Measurements from ENCODE around the gene ZNF587B.
"Not testable (repeated sequence)": the region's sequence is repeated elsewhere in the genome, so short reads cannot be mapped to it uniquely, and the experiment has no call there.

The ZNF587B gene

GRCh38 chr19:57818378-57818777 lies 11.7 kb upstream of the ZNF587B start:
- no peak for DNase-seq (ENCODE audit: low read depth, low spot score)

- DNase-seq (ENCODE audit: low read depth, low spot score) = peak; percentile 68
Measured at GRCh38 chr19:57819475-57820148, 10.5 kb upstream of the ZNF587B start.

GRCh38 chr19:57820599-57820998 lies 9.5 kb upstream of the ZNF587B start:
- DNase-seq (ENCODE audit: low read depth, low spot score) = no peak

GRCh38 chr19:57821095-57821494 lies 9.0 kb upstream of the ZNF587B start:
- not testable (repeated sequence) for DNase-seq (ENCODE audit: low read depth, low spot score)

- DNase-seq (ENCODE audit: low read depth, low spot score) = not testable (repeated sequence)
Measured at GRCh38 chr19:57821501-57821900, 8.6 kb upstream of the ZNF587B start.

GRCh38 chr19:57823155-57823554 lies 6.9 kb upstream of the ZNF587B start:
- not testable (repeated sequence) for DNase-seq (ENCODE audit: low read depth, low spot score)

- DNase-seq (ENCODE audit: low read depth, low spot score) = not testable (repeated sequence)
Measured at GRCh38 chr19:57823608-57824007, 6.5 kb upstream of the ZNF587B start.

- DNase-seq (ENCODE audit: low read depth, low spot score) = no peak
Measured at GRCh38 chr19:57825511-57825910, 4.6 kb upstream of the ZNF587B start.

- DNase-seq (ENCODE audit: low read depth, low spot score) = no peak
Measured at GRCh38 chr19:57829316-57829715, 783 bp upstream of the ZNF587B start.

- DNase-seq (ENCODE audit: low read depth, low spot score) = not testable (repeated sequence)
Measured at GRCh38 chr19:57836991-57837390, 6.9 kb downstream of the ZNF587B start.

GRCh38 chr19:57838622-57839191 lies 8.6 kb downstream of the ZNF587B start:
- not testable (repeated sequence) for DNase-seq (ENCODE audit: low read depth, low spot score)

- no peak for DNase-seq (ENCODE audit: low read depth, low spot score)
Measured at GRCh38 chr19:57841122-57841763, 11.1 kb downstream of the ZNF587B start.

GRCh38 chr19:57847164-57847563 lies 17.1 kb downstream of the ZNF587B start:
- not testable (repeated sequence) for DNase-seq (ENCODE audit: low read depth, low spot score)

GRCh38 chr19:57849162-57849665 lies 19.1 kb downstream of the ZNF587B start:
- not testable (repeated sequence) for DNase-seq (ENCODE audit: low read depth, low spot score)

GRCh38 chr19:57849666-57850473 lies 19.8 kb downstream of the ZNF587B start, which contains the start of gene ZNF587:
Gene ZNF587, plus strand, starts transcription at chr19:57849859. Its CDS starts 180 bp downstream, at chr19:57850039.
- DNase-seq (ENCODE audit: low read depth, low spot score) = peak; percentile 63

- no peak for DNase-seq (ENCODE audit: low read depth, low spot score)
Measured at GRCh38 chr19:57850553-57851017, 20.5 kb downstream of the ZNF587B start.

- DNase-seq (ENCODE audit: low read depth, low spot score) = not testable (repeated sequence)
Measured at GRCh38 chr19:57851812-57852603, 21.9 kb downstream of the ZNF587B start.

GRCh38 chr19:57854117-57854516 lies 24.0 kb downstream of the ZNF587B start:
- not testable (repeated sequence) for DNase-seq (ENCODE audit: low read depth, low spot score)

- DNase-seq (ENCODE audit: low read depth, low spot score) = not testable (repeated sequence)
Measured at GRCh38 chr19:57862351-57862750, 32.3 kb downstream of the ZNF587B start.

- DNase-seq (ENCODE audit: low read depth, low spot score) = no peak
Measured at GRCh38 chr19:57867868-57868492, 37.9 kb downstream of the ZNF587B start.

All from activated CD4-positive, CD25-positive, alpha-beta regulatory T cell treated with anti-CD3 and anti-CD28 coated beads, Interleukin-2, amount 50 U/mL, for 16 hours (primary cell).